Measurements from ENCODE around the gene HOXB5.

HOXB5 gene

GRCh38 chr17:48586355-48587258, 7.0 kb downstream of the HOXB5 start:
- peaks cover 98% of the 10 kb centered on the region for H3K27me3 ChIP-seq (ENCODE audit: insufficient read depth, low read depth, severe bottlenecking)
- no peak overlapping the region for H3K4me3 ChIP-seq (ENCODE audit: low read depth, low read length)
- DNase-seq = no peak
- TF ChIP-seq CTCF (IDR thresholded peaks at IDR 0.05; ENCODE audit: low read depth, low read length) = no peak
- no peak overlapping the region for H3K27ac ChIP-seq
- peaks cover 12% of the 10 kb centered on the region for H3K9me3 ChIP-seq (ENCODE audit: severe bottlenecking)
- H3K36me3 ChIP-seq = no peaks in the 10 kb centered on the region

GRCh38 chr17:48584223-48584741, 9.3 kb downstream of the HOXB5 start:
- no peak for DNase-seq
- Histone ChIP-seq H3K36me3 (no peaks in the 10 kb centered on the region), H3K4me3 (ENCODE audit: low read depth, low read length) (no peak overlapping the region), H3K9me3 (ENCODE audit: severe bottlenecking) (peaks cover 20% of the 10 kb centered on the region), H3K27me3 (ENCODE audit: insufficient read depth, low read depth, severe bottlenecking) (peaks cover 98% of the 10 kb centered on the region), H3K27ac (no peak overlapping the region)
- no peak for TF ChIP-seq CTCF (IDR thresholded peaks at IDR 0.05; ENCODE audit: low read depth, low read length)

- Histone ChIP-seq H3K36me3 (no peaks in the 10 kb centered on the region), H3K27ac (no peak overlapping the region), H3K9me3 (ENCODE audit: severe bottlenecking) (peaks cover 20% of the 10 kb centered on the region), H3K27me3 (ENCODE audit: insufficient read depth, low read depth, severe bottlenecking) (peaks cover 98% of the 10 kb centered on the region), H3K4me3 (ENCODE audit: low read depth, low read length) (no peak overlapping the region)
- DNase-seq = no peak
- no peak for TF ChIP-seq CTCF (IDR thresholded peaks at IDR 0.05; ENCODE audit: low read depth, low read length)
These were observed 9.8 kb downstream of the HOXB5 start for GRCh38 chr17:48583708-48584222.

GRCh38 chr17:48582750-48583069, 10.9 kb downstream of the HOXB5 start:
- H3K4me3 ChIP-seq (ENCODE audit: low read depth, low read length) = no peak overlapping the region
- no peaks in the 10 kb centered on the region for H3K36me3 ChIP-seq
- H3K9me3 ChIP-seq (ENCODE audit: severe bottlenecking) = peaks cover 20% of the 10 kb centered on the region
- no peak for TF ChIP-seq CTCF (IDR thresholded peaks at IDR 0.05; ENCODE audit: low read depth, low read length)
- H3K27me3 ChIP-seq (ENCODE audit: insufficient read depth, low read depth, severe bottlenecking) = peaks cover 92% of the 10 kb centered on the region
- no peak for DNase-seq
- no peak overlapping the region for H3K27ac ChIP-seq

- Histone ChIP-seq H3K9me3 (ENCODE audit: severe bottlenecking) (peaks cover 14% of the 10 kb centered on the region), H3K36me3 (no peaks in the 10 kb centered on the region), H3K27me3 (ENCODE audit: insufficient read depth, low read depth, severe bottlenecking) (peaks cover 91% of the 10 kb centered on the region), H3K4me3 (ENCODE audit: low read depth, low read length) (no peak overlapping the region), H3K27ac (no peak overlapping the region)
- TF ChIP-seq CTCF (IDR thresholded peaks at IDR 0.05; ENCODE audit: low read depth, low read length) = no peak
- no peak for DNase-seq
These were observed 13.6 kb downstream of the HOXB5 start for GRCh38 chr17:48579760-48580554.

Data from WERI-Rb-1 (cell line).